Fibroblast of peridontal ligament (primary cell): ENCODE measurements around the gene CCNL2.

Experiments
- DNase-seq: peaks from one replicate; pipeline ENCODE4 v3.0.0-alpha.2; 2010; ENCODE audit errors: extremely low read depth

The CCNL2 gene

GRCh38 chr1:1342061-1342562 is 57.0 kb downstream of the CCNL2 start:
- DNase-seq: no peak

- DNase-seq: no peak
These were observed 57.5 kb downstream of the CCNL2 start for GRCh38 chr1:1341549-1342021.

- DNase-seq: no peak
These were observed 58.2 kb downstream of the CCNL2 start for GRCh38 chr1:1340791-1341548.

- DNase-seq: no peak
These were observed 59.0 kb downstream of the CCNL2 start for GRCh38 chr1:1340185-1340584.

GRCh38 chr1:1338278-1338677 is 60.9 kb downstream of the CCNL2 start:
- no peak for DNase-seq

- DNase-seq: no peak
These were observed 61.4 kb downstream of the CCNL2 start for GRCh38 chr1:1337793-1338147.

GRCh38 chr1:1336931-1337792 is 62.0 kb downstream of the CCNL2 start:
- no peak for DNase-seq

GRCh38 chr1:1336446-1336845 is 62.7 kb downstream of the CCNL2 start:
- no peak for DNase-seq

GRCh38 chr1:1335792-1336248 is 63.3 kb downstream of the CCNL2 start:
- no peak for DNase-seq
